Stimulated activated CD8-positive, alpha-beta memory T cell treated with anti-CD3 and anti-CD28 coated beads, Interleukin-12 subunit alpha, Interleukin-12 subunit beta, amount 100 ng/mL, for 24 hours (primary cell): ENCODE results near the gene DHRS12.

Experiments
- DNase-seq: peaks from one replicate; pipeline ENCODE4 v3.0.0-alpha.2; 2020; ENCODE audit errors: extremely low read depth

Gene DHRS12

DNA sequence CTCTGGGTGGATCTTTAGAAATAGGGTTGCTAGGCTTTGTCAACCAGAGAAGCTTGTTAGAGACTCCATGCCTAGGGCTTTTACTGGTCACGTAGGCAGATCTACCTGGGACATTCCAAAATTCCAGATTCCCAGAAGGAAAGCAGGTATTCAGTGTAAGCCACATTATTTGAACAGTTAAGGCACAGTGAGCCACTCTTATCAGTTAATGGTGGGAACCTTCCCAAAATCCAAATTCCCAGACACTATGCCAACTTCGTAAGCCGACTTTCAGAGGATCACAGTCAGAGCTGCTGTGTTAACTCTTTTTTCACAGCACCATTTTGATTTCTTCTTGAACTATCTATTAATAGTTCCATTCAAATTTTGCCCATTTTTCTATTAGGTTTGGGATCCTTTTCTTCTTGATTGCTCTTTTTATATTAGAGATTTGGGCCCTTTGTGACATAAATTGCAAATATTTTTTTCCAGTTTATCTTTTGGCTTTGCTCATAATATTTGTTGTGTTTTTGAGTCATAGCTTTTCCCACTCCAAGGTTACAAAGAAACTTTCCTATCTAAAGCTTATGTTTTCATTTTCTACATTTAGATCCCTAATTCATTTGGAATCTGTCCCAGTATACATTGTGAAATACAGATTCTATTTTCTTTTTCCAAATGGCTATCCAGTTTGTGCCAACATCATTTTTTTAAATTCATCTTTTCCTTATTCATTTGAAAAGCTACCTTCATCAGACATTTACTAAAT is 77.3 kb downstream of the DHRS12 start:
- DNase-seq = no peak

DNA sequence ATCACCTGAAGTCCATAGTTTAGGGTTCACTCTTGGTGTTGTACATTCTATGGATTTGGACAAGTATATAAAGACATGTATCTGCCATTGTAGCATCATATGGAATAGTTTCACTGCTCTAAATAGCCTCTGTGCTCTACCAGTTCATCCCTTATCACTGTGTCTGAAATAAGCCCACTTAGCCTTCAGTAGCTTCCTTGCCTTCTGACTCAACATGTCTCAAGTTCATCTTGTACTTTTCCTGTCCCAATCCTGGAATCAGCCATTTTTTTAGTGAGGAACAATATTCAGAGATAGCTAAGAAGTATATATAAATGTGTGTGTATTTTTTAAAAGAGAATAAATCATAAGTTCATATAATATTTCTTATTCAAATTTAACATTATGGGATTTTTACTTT is 79.2 kb downstream of the DHRS12 start:
- DNase-seq = no peak

DNA sequence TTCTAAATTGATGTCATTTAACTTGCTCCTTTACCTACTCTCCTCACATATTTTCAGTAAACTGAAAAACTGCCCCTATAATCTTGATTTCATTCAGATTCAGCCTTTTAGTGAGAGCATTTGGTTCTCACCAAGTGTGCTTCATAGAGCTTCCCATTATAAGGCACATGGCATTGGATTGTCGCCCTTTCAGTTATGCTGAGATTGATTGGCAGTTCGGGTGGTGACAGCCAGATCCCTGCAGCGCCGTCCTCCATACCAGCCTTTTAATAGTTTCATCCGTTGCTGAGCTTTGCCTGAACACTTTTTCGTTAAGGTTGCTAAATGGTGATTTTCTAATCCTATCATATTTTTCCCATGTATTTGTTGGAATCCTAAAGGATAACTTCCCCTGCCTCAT is 80.4 kb downstream of the DHRS12 start:
- DNase-seq = no peak

DNA sequence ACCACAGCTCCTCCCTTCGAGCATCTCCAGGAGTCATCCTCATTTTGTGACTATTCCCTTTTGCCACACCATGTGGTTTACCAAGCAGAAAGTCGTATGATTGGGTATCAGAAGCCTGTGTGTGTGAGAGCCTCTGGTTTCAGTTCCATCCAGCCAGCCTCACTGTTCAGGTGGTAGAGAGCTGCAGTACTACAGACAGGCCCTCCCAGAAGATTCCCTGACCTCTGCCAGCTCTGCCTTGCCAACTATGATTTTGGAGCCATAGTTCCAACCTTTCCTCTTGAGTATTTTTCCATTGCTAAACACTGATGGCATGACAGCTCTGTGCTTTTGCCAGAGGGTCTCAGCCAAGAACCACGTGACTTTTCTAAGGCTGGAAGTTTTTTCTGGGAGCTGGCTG is 82.5 kb downstream of the DHRS12 start:
- DNase-seq = no peak

DNA sequence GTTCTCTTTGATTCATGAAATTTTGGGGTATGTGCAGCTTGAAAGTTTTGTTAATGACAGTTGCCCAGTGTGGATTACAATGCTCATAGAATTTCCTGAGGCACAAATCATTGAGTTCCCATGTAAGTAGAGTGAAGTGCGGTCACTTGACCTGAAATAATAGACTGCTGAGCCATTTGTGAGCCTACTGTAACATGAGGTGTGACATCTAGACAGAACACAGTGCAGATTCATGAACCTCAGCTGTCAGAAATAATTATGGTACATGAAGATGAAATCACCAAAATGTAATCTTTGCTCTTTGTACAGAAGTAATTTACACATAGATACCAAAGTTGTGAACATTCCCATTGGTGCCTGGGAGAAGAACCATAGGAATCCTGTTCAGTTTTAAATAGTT is 84.6 kb downstream of the DHRS12 start:
- DNase-seq = no peak
